Mesenteric fat pad (tissue), 1 donor: ENCODE measurements around the gene CXCL12. TPM values are rescaled to one million over a fixed set of nuclear protein-coding genes. Genes with fewer than 3 reads are reported as not detected.

Experiments used
- DNase-seq: peaks from one replicate; pipeline ENCODE4 v3.0.0-alpha.2; 2020; ENCODE audit warnings: low spot score
- long read RNA-seq: library from polyadenylated mRNA; unstranded; transcript quantifications from one replicate; pipeline ENCODE4 v2.0.0, GENCODE V29; 2020
- total RNA-seq: library from RNA; stranded (reverse); fragmentation: NEBNext Ultra II Directional; extraction: Animal tissue kit (Norgen Biotek cat#: 25700); gene quantifications from one replicate; pipeline ENCODE4 v1.2.1, GENCODE V29; 2021
- donor health status: DM: yes; HTN: yes; CAD: no.

The CXCL12 gene
- 347 TPM for total RNA-seq
- long read RNA-seq, transcript CXCL12-201 (3 exons, 1,857 nt), result major isoform, 630 of 926 reads
- long read RNA-seq, transcript CXCL12-203 (4 exons, 3,532 nt), result minor isoform, 15 of 926 reads
- long read RNA-seq, transcript CXCL12-202 (4 exons, 470 nt), result minor isoform, 5 of 926 reads
- long read RNA-seq, partial matches to known transcripts, result 46 of 926 reads
- long read RNA-seq, other reads (novel, unspliced or antisense), result 226 of 926 reads

- DNase-seq, result peak; percentile 90
Observed at GRCh38 chr10:44385026-44385695, at the start of gene CXCL12. TSS of gene CXCL12 (minus strand) at chr10:44385097. CDS start at chr10:44385005, 92 bp downstream.

- peak; percentile 81 for DNase-seq
Observed at GRCh38 chr10:44427479-44427878, 42.6 kb upstream of the CXCL12 start.

GRCh38 chr10:44427037-44427436 lies 42.1 kb upstream of the CXCL12 start:
- DNase-seq, result no peak

GRCh38 chr10:44426247-44427034 lies 41.5 kb upstream of the CXCL12 start:
- DNase-seq, result peak; percentile 67

- DNase-seq, result peak; percentile 55
Observed at GRCh38 chr10:44425466-44425865, 40.6 kb upstream of the CXCL12 start.

GRCh38 chr10:44424957-44425356 lies 40.1 kb upstream of the CXCL12 start:
- DNase-seq, result peak; percentile 69

GRCh38 chr10:44424298-44424697 lies 39.4 kb upstream of the CXCL12 start:
- peak; percentile 72 for DNase-seq

GRCh38 chr10:44422570-44423101 lies 37.7 kb upstream of the CXCL12 start:
- DNase-seq, result no peak

GRCh38 chr10:44422153-44422552 lies 37.3 kb upstream of the CXCL12 start:
- no peak for DNase-seq

GRCh38 chr10:44419790-44420549 lies 35.1 kb upstream of the CXCL12 start:
- no peak for DNase-seq

- DNase-seq, result no peak
Observed at GRCh38 chr10:44418637-44419036, 33.7 kb upstream of the CXCL12 start.

- DNase-seq, result peak; percentile 69
Observed at GRCh38 chr10:44417761-44418160, 32.9 kb upstream of the CXCL12 start.

GRCh38 chr10:44416936-44417335 lies 32.0 kb upstream of the CXCL12 start:
- DNase-seq, result no peak

- peak; percentile 76 for DNase-seq
Observed at GRCh38 chr10:44416021-44416771, 31.3 kb upstream of the CXCL12 start.

GRCh38 chr10:44415121-44415520 lies 30.2 kb upstream of the CXCL12 start:
- no peak for DNase-seq

GRCh38 chr10:44413416-44413815 lies 28.5 kb upstream of the CXCL12 start:
- DNase-seq, result no peak

GRCh38 chr10:44411251-44411650 lies 26.4 kb upstream of the CXCL12 start:
- no peak for DNase-seq

- DNase-seq, result no peak
Observed at GRCh38 chr10:44404741-44405437, 20.0 kb upstream of the CXCL12 start.

- no peak for DNase-seq
Observed at GRCh38 chr10:44402465-44403195, 17.7 kb upstream of the CXCL12 start.
